H9 (cell line): ENCODE data around the gene SUOX. TPM values are rescaled to one million over a fixed set of nuclear protein-coding genes. Genes with fewer than 3 reads are reported as not detected.

Experiments used
- DNase-seq: peaks from one replicate; pipeline ENCODE4 v3.0.0-alpha.2; 2017
- H2AFZ ChIP-seq: one replicate; pipeline ENCODE4 v1.6.1; 2013; ENCODE audit warnings: mild to moderate bottlenecking, low read length, control low read depth, moderate library complexity
- H2AK5ac ChIP-seq: 2 replicates; pipeline ENCODE4 v1.6.1; 2013; ENCODE audit warnings: low read length, control low read depth, mixed read lengths; ENCODE audit not compliant: insufficient read length
- H2BK120ac ChIP-seq: one replicate; pipeline ENCODE4 v1.6.1; 2013; ENCODE audit warnings: low read depth, mild to moderate bottlenecking, low read length, control low read depth, inconsistent platforms; ENCODE audit not compliant: poor library complexity, severe bottlenecking
- H2BK12ac ChIP-seq: 2 replicates; pipeline ENCODE4 v1.6.1; 2013; ENCODE audit warnings: low read length, control low read depth, mixed read lengths, low read depth; ENCODE audit not compliant: insufficient read length
- H2BK15ac ChIP-seq: 2 replicates; pipeline ENCODE4 v1.6.1; 2013; ENCODE audit warnings: low read depth, low read length, control low read depth
- H2BK20ac ChIP-seq: one replicate; pipeline ENCODE4 v1.6.1; 2013; ENCODE audit warnings: low read depth, mild to moderate bottlenecking, low read length, control low read depth, inconsistent platforms; ENCODE audit not compliant: poor library complexity, severe bottlenecking
- H2BK5ac ChIP-seq: 2 replicates; pipeline ENCODE4 v1.6.1; 2013; ENCODE audit warnings: low read length, control low read depth, mixed read lengths; ENCODE audit not compliant: insufficient read length
- H3K14ac ChIP-seq: 2 replicates; pipeline ENCODE4 v1.6.1; 2013; ENCODE audit warnings: low read length, control low read depth; ENCODE audit not compliant: insufficient read depth
- H3K18ac ChIP-seq: 2 replicates; pipeline ENCODE4 v1.6.1; 2013; ENCODE audit warnings: low read depth, mild to moderate bottlenecking, mixed read lengths, low read length, control low read depth; ENCODE audit not compliant: insufficient read length
- H3K23ac ChIP-seq: 2 replicates; pipeline ENCODE4 v1.6.1; 2013; ENCODE audit warnings: low read length, control low read depth, mixed read lengths, low read depth; ENCODE audit not compliant: insufficient read length
- H3K23me2 ChIP-seq: 2 replicates; pipeline ENCODE4 v1.6.1; 2013; ENCODE audit warnings: low read depth, mild to moderate bottlenecking, mixed read lengths, low read length, control low read depth; ENCODE audit not compliant: insufficient read length, poor library complexity, severe bottlenecking
- H3K27ac ChIP-seq: 2 replicates; pipeline ENCODE4 v1.5.1; 2013; ENCODE audit warnings: low read length, control low read depth, mixed read lengths, low read depth; ENCODE audit not compliant: insufficient read length
- H3K27me3 ChIP-seq: 2 replicates; pipeline ENCODE4 v1.6.1; 2013; ENCODE audit warnings: low read length, control low read depth, inconsistent platforms; ENCODE audit not compliant: insufficient read depth
- H3K4ac ChIP-seq: 2 replicates; pipeline ENCODE4 v1.6.1; 2013; ENCODE audit warnings: low read depth, mild to moderate bottlenecking, control low read depth, inconsistent platforms, low read length, moderate library complexity
- H3K4me1 ChIP-seq: 2 replicates; pipeline ENCODE4 v1.6.1; 2013; ENCODE audit warnings: low read length, control low read depth, inconsistent platforms; ENCODE audit not compliant: insufficient read depth
- H3K4me2 ChIP-seq: 2 replicates; pipeline ENCODE4 v1.6.1; 2013; ENCODE audit warnings: low read length, control low read depth, mixed read lengths; ENCODE audit not compliant: insufficient read length, insufficient read depth
- H3K56ac ChIP-seq: 2 replicates; pipeline ENCODE4 v1.6.1; 2013; ENCODE audit warnings: low read depth, mild to moderate bottlenecking, mixed read lengths, low read length, control low read depth; ENCODE audit not compliant: insufficient read length
- H3K79me1 ChIP-seq: 2 replicates; pipeline ENCODE4 v1.6.1; 2013; ENCODE audit warnings: low read depth, mild to moderate bottlenecking, moderate library complexity, low read length, control low read depth, inconsistent platforms; ENCODE audit not compliant: insufficient read depth, poor library complexity, severe bottlenecking
- H3K79me2 ChIP-seq: 2 replicates; pipeline ENCODE4 v1.6.1; 2013; ENCODE audit warnings: low read length, control low read depth, inconsistent platforms; ENCODE audit not compliant: insufficient read depth
- H3K9ac ChIP-seq: 2 replicates; pipeline ENCODE4 v1.6.1; 2013; ENCODE audit warnings: low read length, control low read depth, mixed read lengths; ENCODE audit not compliant: insufficient read length; ENCODE audit errors: extremely low read depth
- H3K9me3 ChIP-seq: one replicate; pipeline ENCODE4 v1.6.1; 2013; ENCODE audit warnings: low read depth, low read length, inconsistent platforms; ENCODE audit not compliant: control insufficient read depth
- H3T11ph ChIP-seq: one replicate; pipeline ENCODE4 v1.6.1; 2013; ENCODE audit warnings: mild to moderate bottlenecking, low read length, control low read depth, inconsistent platforms
- H4K20me1 ChIP-seq: one replicate; pipeline ENCODE4 v1.6.1; 2013; ENCODE audit not compliant: control insufficient read depth, insufficient read length, insufficient read depth
- H4K5ac ChIP-seq: 2 replicates; pipeline ENCODE4 v1.6.1; 2013; ENCODE audit warnings: low read depth, mild to moderate bottlenecking, mixed read lengths, low read length, control low read depth; ENCODE audit not compliant: insufficient read length
- H4K8ac ChIP-seq: replicated peaks from 2 replicates; pipeline ENCODE4 v1.6.1; 2013; ENCODE audit warnings: low read length, control low read depth, mixed read lengths, low read depth; ENCODE audit not compliant: insufficient read length
- H4K91ac ChIP-seq: 2 replicates; pipeline ENCODE4 v1.6.1; 2013; ENCODE audit warnings: low read depth, mild to moderate bottlenecking, moderate library complexity, mixed read lengths, low read length, control low read depth; ENCODE audit not compliant: insufficient read length
- H3K27ac Mint-ChIP-seq, 3 experiments: 2 replicates in 2 of 3; 3 replicates in 1 of 3; pipeline ENCODE4 v1.8.0; 2020 to 2021; ENCODE audit warnings: mixed read lengths in 3 of 3, mild to moderate bottlenecking in 1 of 3, moderate library complexity in 1 of 3
- H3K27me3 Mint-ChIP-seq: 2 replicates; pipeline ENCODE4 v1.8.0; 2021; ENCODE audit warnings: low read depth, mild to moderate bottlenecking, moderate library complexity, mixed read lengths
- H3K36me3 Mint-ChIP-seq, 3 experiments: 2 replicates in 2 of 3; 3 replicates in 1 of 3; pipeline ENCODE4 v1.8.0; 2020 to 2021; ENCODE audit warnings: low read depth in 3 of 3, mixed read lengths in 3 of 3; ENCODE audit not compliant: insufficient read depth in 1 of 3
- H3K4me1 Mint-ChIP-seq, 2 experiments: 2 replicates each; pipeline ENCODE4 v1.8.0; 2020; ENCODE audit warnings: mixed read lengths in 2 of 2
- H3K4me3 Mint-ChIP-seq, 2 experiments: 2 replicates in 1 of 2; 3 replicates in 1 of 2; pipeline ENCODE4 v1.8.0; 2020 to 2021; ENCODE audit warnings: mild to moderate bottlenecking in 2 of 2, mixed read lengths in 2 of 2, moderate library complexity in 1 of 2
- H3K9me3 Mint-ChIP-seq, 2 experiments: 2 replicates in 1 of 2; 3 replicates in 1 of 2; pipeline ENCODE4 v1.8.0; 2020; ENCODE audit warnings: mild to moderate bottlenecking in 2 of 2, mixed read lengths in 2 of 2, moderate library complexity in 1 of 2
- WGBS: extraction: QIAGEN DNeasy Blood & Tissue Kit; methylation state at CpG from one replicate; pipeline ENCODE4 v1.1.7; 2013; ENCODE audit warnings: missing lambda C conversion rate, low lambda C conversion rate, mixed read lengths; ENCODE audit not compliant: insufficient read length; ENCODE audit errors: extremely low coverage; 5-methylcytosine and 5-hydroxymethylcytosine counted together
- total RNA-seq: library from RNA; stranded (reverse); gene quantifications from 2 replicates; pipeline ENCODE4 v1.2.1, GENCODE V29; 2021
- TF ChIP-seq, protein P1 (sequence below): fragments of 200-600 bp; sonication (generic); conservative IDR thresholded peaks from 3 replicates; pipeline ENCODE4 v1.8.0; 2021; ENCODE audit warnings: antibody characterized with exemption, mild to moderate bottlenecking

The SUOX gene
- total RNA-seq, 1 experiment from 2014 or later: 21.0 TPM

GRCh38 chr12:55974308-55974730 lies 22.8 kb upstream of the SUOX start:
- H3K4me3 Mint-ChIP-seq: no peak overlapping the region
- Histone ChIP-seq H2AK5ac (no peak overlapping the region), H2AFZ (no peak overlapping the region), H3K79me1 (peaks cover 3% of the 10 kb centered on the region), H2BK12ac (no peak overlapping the region), H3K56ac (no peak overlapping the region), H3K79me2 (peaks cover 14% of the 10 kb centered on the region; the same call in 1 of the 2 replicates), H3K4ac (no peak overlapping the region), H3K9me3 (no peaks in the 10 kb centered on the region), H3K4me2 (peak overlapping the region; percentile 71), H3K9ac (peak overlapping the region; percentile 76), H3K23ac (no peak overlapping the region), H4K5ac (no peak overlapping the region), H2BK120ac (no peak overlapping the region), H4K20me1 (no peaks in the 10 kb centered on the region), H3K14ac (0 out of 2 replicates have a peak overlapping the region, but pooled peaks have one; percentile 43), H3K23me2 (peaks cover 6% of the 10 kb centered on the region), H2BK15ac (no peak overlapping the region), H3K27me3 (no peaks in the 10 kb centered on the region), H3K4me1 (no peaks in the 10 kb centered on the region; the same call in 1 of the 2 replicates), H3T11ph (no peak overlapping the region), H2BK20ac (no peak overlapping the region), H4K91ac (no peak overlapping the region), H2BK5ac (no peak overlapping the region), H3K18ac (no peak overlapping the region), H3K27ac (no peak overlapping the region), H4K8ac (no peak overlapping the region)
- H3K9me3 Mint-ChIP-seq: no peaks in the 10 kb centered on the region
- H3K4me1 Mint-ChIP-seq: peaks cover 6 to 8% of the 10 kb centered on the region in 2 experiments; a peak in 2 of 4 replicates
- no CpG with 5 or more reads among the region's 15 CpGs for WGBS
- H3K27me3 Mint-ChIP-seq: no peaks in the 10 kb centered on the region
- DNase-seq: no peak
- H3K27ac Mint-ChIP-seq: no peak overlapping the region
- TF ChIP-seq, protein P1, sequence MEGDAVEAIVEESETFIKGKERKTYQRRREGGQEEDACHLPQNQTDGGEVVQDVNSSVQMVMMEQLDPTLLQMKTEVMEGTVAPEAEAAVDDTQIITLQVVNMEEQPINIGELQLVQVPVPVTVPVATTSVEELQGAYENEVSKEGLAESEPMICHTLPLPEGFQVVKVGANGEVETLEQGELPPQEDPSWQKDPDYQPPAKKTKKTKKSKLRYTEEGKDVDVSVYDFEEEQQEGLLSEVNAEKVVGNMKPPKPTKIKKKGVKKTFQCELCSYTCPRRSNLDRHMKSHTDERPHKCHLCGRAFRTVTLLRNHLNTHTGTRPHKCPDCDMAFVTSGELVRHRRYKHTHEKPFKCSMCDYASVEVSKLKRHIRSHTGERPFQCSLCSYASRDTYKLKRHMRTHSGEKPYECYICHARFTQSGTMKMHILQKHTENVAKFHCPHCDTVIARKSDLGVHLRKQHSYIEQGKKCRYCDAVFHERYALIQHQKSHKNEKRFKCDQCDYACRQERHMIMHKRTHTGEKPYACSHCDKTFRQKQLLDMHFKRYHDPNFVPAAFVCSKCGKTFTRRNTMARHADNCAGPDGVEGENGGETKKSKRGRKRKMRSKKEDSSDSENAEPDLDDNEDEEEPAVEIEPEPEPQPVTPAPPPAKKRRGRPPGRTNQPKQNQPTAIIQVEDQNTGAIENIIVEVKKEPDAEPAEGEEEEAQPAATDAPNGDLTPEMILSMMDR: no peak
- peaks cover 15 to 49% (median 44%) of the 10 kb centered on the region in 3 experiments; a peak in 6 of 7 replicates for H3K36me3 Mint-ChIP-seq
